Measurements from ENCODE around the gene EPHA6. TPM values are rescaled to one million over a fixed set of nuclear protein-coding genes. Genes with fewer than 3 reads are reported as not detected.
"Not testable (repeated sequence)": the region's sequence is repeated elsewhere in the genome, so short reads cannot be mapped to it uniquely, and the experiment has no call there.

The EPHA6 gene
- total RNA-seq, 2 donors from 2014 or later: 0.22 to 3.0 TPM

DNA sequence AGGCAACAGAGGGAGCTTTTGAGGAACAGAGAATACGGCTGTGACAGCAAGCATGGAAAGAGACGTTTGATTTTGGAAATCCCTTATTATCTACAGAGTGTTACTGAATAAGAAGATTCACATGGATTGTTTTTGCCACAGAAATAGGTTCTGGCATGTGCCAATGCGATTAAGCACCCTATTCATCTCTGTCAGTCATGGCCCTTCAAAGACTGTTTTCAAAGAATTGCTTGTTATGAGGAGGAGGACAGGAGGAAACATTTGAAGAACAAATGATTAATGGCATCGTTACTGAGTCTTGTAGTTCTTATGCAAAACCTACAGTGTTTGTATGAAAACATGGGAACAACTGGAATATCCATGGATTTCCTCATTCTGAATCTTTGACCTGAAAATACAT, 86.2 kb downstream of the EPHA6 start:
- no peaks in the 10 kb centered on the region for H3K9me3 ChIP-seq
- TF ChIP-seq, protein P1, sequence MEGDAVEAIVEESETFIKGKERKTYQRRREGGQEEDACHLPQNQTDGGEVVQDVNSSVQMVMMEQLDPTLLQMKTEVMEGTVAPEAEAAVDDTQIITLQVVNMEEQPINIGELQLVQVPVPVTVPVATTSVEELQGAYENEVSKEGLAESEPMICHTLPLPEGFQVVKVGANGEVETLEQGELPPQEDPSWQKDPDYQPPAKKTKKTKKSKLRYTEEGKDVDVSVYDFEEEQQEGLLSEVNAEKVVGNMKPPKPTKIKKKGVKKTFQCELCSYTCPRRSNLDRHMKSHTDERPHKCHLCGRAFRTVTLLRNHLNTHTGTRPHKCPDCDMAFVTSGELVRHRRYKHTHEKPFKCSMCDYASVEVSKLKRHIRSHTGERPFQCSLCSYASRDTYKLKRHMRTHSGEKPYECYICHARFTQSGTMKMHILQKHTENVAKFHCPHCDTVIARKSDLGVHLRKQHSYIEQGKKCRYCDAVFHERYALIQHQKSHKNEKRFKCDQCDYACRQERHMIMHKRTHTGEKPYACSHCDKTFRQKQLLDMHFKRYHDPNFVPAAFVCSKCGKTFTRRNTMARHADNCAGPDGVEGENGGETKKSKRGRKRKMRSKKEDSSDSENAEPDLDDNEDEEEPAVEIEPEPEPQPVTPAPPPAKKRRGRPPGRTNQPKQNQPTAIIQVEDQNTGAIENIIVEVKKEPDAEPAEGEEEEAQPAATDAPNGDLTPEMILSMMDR (IDR thresholded peaks at IDR 0.05): no peak
- H3K9ac ChIP-seq (ENCODE audit: low read depth in 2 of 2, low read length in 2 of 2): no peak overlapping the region
- H3K4me1 ChIP-seq: no peaks in the 10 kb centered on the region
- H3K27ac ChIP-seq: no peak overlapping the region
- no peaks in the 10 kb centered on the region for H3K27me3 ChIP-seq
- H3K4me3 ChIP-seq: no peak overlapping the region
- intact Hi-C loops (cut with DNase I): no loop called here
- H3K36me3 ChIP-seq: no peaks in the 10 kb centered on the region
- no peak for DNase-seq

DNA sequence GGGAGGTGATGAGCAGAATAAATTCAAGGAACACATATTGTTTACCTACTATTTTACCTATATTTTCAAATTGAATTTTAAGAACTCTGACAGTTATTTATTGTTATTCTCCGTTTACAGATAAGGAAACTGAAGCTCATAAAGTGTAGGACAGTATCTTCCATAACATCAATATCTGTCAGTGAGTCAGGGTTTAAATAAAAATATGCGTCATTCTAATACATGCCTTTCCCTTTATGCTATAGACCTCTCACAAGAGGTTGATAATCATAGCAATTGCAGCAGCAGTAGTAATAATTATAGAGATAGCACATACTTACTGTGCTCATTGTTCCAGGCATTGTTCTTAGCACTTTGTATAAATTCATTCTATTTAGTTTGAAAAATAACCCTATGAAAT, 101.1 kb downstream of the EPHA6 start:
- Histone ChIP-seq H3K4me1 (no peaks in the 10 kb centered on the region), H3K9ac (ENCODE audit: low read depth in 2 of 2, low read length in 2 of 2) (no peak overlapping the region), H3K27me3 (no peaks in the 10 kb centered on the region), H3K9me3 (no peaks in the 10 kb centered on the region), H3K36me3 (no peaks in the 10 kb centered on the region), H3K4me3 (no peak overlapping the region), H3K27ac (no peak overlapping the region)
- TF ChIP-seq, protein P1 (IDR thresholded peaks at IDR 0.05): no peak
- DNase-seq: no peak
- intact Hi-C loops (cut with DNase I): no loop called here

DNA sequence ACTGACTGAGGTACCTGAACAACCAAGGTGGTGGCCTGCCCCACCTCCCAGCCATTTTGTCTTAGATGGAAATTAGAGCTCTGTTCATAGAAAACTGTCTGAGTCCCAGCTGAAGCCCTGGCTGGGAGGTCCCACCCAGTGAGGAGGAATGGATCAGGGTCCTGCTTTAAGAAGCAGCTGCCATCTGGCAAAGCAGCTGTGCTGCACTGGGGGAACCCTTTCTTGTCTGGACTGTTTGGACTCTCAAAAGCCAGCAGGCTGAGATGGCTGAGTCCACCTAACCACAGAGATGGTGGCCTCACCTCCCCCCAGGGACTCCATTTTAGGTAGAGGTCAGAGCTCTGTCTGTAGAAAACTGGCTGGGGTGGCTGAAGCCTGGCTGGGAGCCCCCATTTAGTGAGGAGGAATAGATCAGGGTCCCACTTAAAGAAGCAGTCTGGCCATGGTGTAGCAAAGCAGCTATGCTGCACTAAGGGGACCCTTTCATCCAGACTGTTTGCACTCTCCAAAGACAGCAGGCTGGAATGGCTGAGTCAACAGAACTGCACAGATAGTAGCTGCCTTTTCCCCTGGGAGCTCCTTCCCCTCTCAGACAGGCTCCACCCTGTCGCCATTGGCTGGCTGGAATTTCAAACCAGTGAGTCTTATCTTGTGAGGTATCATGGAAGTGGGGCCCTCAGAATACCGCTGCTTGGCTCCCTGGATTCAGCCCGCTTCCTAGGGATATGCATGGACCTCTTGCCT, 116.9 kb downstream of the EPHA6 start:
- TF ChIP-seq, protein P1 (IDR thresholded peaks at IDR 0.05): no peak
- no peaks in the 10 kb centered on the region for H3K27me3 ChIP-seq
- H3K4me3 ChIP-seq: no peak overlapping the region
- H3K9ac ChIP-seq (ENCODE audit: low read depth in 2 of 2, low read length in 2 of 2): no peak overlapping the region
- no peaks in the 10 kb centered on the region for H3K4me1 ChIP-seq
- no peak for DNase-seq
- H3K27ac ChIP-seq: no peak overlapping the region
- intact Hi-C loops (cut with DNase I): no loop called here
- H3K9me3 ChIP-seq: no peaks in the 10 kb centered on the region
- no peaks in the 10 kb centered on the region for H3K36me3 ChIP-seq

DNA sequence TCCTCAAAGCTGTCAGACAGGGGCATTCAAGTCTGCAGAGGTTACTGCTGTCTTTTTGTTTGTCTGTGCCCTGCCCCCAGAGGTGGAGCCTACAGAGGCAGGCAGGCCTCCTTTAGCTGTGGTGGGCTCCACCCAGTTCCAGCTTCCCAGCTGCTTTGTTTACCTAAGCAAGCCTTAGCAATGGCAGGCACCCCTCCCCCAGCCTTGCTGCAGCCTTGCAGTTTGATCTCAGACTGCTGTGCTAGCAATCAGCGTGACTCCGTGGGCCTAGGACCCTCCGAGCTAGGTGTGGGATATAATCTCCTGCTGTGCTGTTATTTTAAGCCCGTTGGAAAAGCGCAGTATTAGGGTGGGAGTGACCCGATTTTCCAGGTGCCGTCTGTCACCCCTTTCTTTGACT, 127.7 kb downstream of the EPHA6 start:
- H3K4me1 ChIP-seq; H3K9ac ChIP-seq (ENCODE audit: low read depth in 2 of 2, low read length in 2 of 2); H3K9me3 ChIP-seq; H3K36me3 ChIP-seq; H3K4me3 ChIP-seq; intact Hi-C loops (cut with DNase I); DNase-seq; H3K27ac ChIP-seq; H3K27me3 ChIP-seq: not testable (repeated sequence)

DNA sequence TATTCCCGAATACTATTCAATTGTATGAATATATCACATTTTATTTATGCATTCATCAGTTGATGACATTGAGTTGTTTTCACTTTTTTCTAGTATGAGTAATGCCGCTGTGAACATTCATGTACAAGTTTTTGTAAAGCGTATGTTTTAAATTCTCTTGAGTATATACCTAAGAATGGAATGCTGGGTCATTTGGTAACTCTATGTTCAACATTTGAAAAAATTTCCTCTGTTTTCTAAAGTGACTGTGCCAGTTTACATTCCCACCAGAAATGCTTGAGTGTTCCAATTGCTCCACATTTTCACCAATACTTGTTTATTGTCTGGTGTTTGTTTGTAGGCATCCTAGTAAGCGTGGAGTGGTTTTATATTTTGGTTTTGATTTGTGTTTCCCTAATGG, 144.5 kb downstream of the EPHA6 start:
- H3K4me1 ChIP-seq: no peaks in the 10 kb centered on the region
- H3K27me3 ChIP-seq: no peaks in the 10 kb centered on the region
- no peaks in the 10 kb centered on the region for H3K9me3 ChIP-seq
- no peak overlapping the region for H3K9ac ChIP-seq (ENCODE audit: low read depth in 2 of 2, low read length in 2 of 2)
- H3K27ac ChIP-seq: no peak overlapping the region
- H3K4me3 ChIP-seq: no peak overlapping the region
- intact Hi-C loops (cut with DNase I): no loop called here
- no peak for DNase-seq
- TF ChIP-seq, protein P1 (IDR thresholded peaks at IDR 0.05): no peak
- H3K36me3 ChIP-seq: no peaks in the 10 kb centered on the region

DNA sequence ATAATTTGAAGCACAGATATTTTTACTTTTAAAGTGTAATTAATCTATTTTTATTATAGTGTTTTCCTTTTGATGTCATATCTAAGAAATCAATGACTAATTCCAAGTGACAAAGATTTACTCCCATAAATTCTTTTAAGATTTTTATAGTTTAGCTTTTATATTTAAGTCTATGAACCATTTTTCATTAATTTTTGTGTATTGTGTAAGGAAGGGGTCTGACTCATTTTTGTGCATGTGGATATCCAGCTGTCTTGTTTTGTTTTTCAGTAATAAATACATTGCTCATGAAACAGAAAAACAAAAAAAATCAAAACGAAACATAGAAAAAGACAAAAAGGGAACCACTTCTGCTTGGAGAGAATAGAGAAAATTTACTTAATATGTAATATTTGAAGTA, 145.1 kb downstream of the EPHA6 start:
- Histone ChIP-seq H3K27me3 (no peaks in the 10 kb centered on the region), H3K9ac (ENCODE audit: low read depth in 2 of 2, low read length in 2 of 2) (no peak overlapping the region), H3K27ac (no peak overlapping the region), H3K36me3 (no peaks in the 10 kb centered on the region), H3K4me1 (no peaks in the 10 kb centered on the region), H3K4me3 (no peak overlapping the region), H3K9me3 (no peaks in the 10 kb centered on the region)
- no peak for DNase-seq
- TF ChIP-seq, protein P1 (IDR thresholded peaks at IDR 0.05): no peak
- intact Hi-C loops (cut with DNase I): no loop called here

All from colonic mucosa (tissue), 4 donors.